Mammary epithelial cell (primary cell): Measurements from ENCODE around the gene CRISP1.

Experiments used
- CTCF ChIP-seq, 2 donors: IDR thresholded peaks in 1 of 2; conservative IDR thresholded peaks in 1 of 2; 2 replicates each; pipeline ENCODE4 v1.5.1; 2011 to 2012; ENCODE audit warnings: inconsistent platforms in 2 of 2, low read length in 2 of 2, mild to moderate bottlenecking in 2 of 2, control low read depth in 1 of 2, low read depth in 1 of 2; ENCODE audit not compliant: insufficient read depth in 1 of 2; ENCODE audit errors: extremely low read depth in 1 of 2
- EZH2 ChIP-seq: IDR thresholded peaks from 2 replicates; pipeline ENCODE4 v1.6.1; 2012; ENCODE audit warnings: low read length, inconsistent platforms, borderline replicate concordance

- no peak for TF ChIP-seq CTCF (conservative IDR thresholded peaks at IDR 0.05 in 1 of 2, IDR thresholded peaks at IDR 0.05 in 1 of 2; ENCODE audit: extremely low read depth in 1 of 2, insufficient read depth in 1 of 2, low read depth in 1 of 2, low read length in 2 of 2)
- TF ChIP-seq EZH2: no peak
Measured at GRCh38 chr6:49801525-49801924, 64.8 kb downstream of the CRISP1 start.
